NCI-H1694 (cell line): ENCODE data around the gene TCERG1L.

Source experiments
- DNase-seq: peaks from one replicate; lab custom pipeline; 2025; lab: John Stamatoyannopoulos, UW

TCERG1L gene

GRCh38 chr10:131207584-131208532 is 103.7 kb downstream of the TCERG1L start:
- no peak for DNase-seq

GRCh38 chr10:131207176-131207575 is 104.3 kb downstream of the TCERG1L start:
- DNase-seq = no peak

GRCh38 chr10:131206111-131206995 is 105.2 kb downstream of the TCERG1L start:
- no peak for DNase-seq

DNA sequence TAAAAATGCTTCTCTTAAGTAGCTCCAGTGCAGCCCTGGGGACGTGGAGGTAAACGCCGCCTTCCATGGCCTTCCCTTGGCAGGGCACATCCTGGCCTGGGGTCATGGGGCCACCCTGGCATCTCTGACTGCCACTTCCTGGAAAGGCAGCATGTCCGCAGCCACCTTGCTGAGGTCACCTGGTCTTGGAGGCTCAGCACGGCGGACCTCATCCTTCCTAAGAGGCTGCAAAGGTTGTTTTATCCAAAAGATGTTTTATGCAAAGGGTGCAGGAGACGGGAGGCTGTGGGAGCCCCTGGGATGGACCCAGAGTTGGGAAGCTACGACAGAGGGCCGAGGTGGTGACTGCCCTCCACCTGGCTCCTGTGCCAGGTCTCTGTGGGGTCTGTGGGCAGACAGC is 106.0 kb downstream of the TCERG1L start:
- DNase-seq = no peak

DNA sequence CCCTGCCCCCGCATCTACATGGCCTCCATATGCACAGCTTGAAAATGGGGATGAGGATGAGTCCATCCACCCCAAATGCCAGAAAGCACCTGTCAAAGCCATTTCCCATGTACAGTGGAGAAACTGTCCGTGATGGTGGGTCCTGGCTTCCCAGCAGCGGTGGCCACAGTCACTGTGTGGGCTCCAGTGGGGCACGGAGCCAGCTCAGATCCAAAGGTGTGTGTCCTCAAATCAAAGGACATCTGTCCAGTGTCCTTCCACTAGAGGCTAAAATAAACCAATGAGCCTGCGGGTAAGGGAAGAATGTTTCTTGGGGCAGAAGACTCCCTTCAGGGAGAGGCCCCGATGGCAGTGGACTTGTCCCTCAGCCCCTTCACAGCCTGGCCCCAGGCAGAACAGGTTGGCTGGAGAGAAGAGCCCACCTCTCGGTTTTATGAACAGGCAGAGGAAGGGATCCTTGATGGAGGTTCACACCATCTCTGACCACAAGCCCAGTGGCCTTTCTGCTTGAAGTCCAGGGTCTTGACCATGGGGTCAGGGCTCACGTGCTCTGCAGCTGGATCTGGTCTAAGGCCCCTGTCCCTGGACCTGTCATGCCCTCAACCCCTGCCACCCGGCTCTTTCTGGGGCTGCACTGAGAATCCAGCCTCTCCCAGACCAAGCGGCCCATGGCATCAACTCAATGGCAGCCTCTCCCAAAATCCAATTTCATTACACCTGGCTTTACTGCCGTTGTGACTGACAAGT is 106.9 kb downstream of the TCERG1L start:
- DNase-seq = no peak

DNA sequence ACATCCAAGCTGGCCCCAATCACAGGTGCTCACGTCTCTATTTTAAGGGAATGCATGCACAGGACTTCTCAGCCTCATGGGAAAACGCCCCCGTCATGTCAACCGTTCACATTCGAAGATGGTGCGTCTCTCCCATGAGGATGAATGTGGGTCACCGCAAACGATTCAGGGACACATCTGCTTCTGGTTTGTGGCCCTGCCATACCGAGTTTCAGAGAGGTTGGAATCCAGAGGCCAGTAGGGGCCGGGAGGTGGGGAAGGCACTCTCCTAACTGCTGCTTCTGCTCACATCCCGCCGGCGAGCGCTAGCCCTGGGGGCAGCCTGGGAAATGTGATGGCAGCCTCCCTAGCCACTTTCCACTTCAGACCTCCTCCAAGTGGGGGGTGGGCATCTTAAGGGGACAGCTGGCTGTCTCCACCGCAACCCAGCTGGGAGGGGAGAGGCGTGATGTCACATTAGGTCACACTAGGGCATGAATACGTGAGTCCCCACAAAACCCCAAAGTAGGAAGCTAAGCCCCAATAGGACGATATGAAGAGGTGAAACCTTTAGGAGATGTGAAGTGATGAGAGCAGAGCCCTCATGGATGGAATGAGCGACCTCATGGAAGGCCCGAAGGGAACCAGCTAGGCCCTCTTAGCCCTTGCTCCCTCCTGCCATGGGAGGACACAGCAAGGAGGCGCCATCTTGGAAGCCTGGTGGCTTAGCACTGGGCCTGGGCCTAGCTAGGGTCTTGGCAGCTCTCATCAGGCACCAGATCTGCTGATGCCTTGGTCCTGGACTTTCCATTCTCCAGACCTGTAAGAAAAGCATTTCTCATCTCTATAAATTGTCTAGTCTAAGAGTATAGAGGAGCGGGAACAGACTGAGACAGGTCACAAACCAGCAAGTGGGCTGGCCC is 107.8 kb downstream of the TCERG1L start:
- no peak for DNase-seq

- DNase-seq = no peak
These were observed 108.5 kb downstream of the TCERG1L start for GRCh38 chr10:131202990-131203389.

DNA sequence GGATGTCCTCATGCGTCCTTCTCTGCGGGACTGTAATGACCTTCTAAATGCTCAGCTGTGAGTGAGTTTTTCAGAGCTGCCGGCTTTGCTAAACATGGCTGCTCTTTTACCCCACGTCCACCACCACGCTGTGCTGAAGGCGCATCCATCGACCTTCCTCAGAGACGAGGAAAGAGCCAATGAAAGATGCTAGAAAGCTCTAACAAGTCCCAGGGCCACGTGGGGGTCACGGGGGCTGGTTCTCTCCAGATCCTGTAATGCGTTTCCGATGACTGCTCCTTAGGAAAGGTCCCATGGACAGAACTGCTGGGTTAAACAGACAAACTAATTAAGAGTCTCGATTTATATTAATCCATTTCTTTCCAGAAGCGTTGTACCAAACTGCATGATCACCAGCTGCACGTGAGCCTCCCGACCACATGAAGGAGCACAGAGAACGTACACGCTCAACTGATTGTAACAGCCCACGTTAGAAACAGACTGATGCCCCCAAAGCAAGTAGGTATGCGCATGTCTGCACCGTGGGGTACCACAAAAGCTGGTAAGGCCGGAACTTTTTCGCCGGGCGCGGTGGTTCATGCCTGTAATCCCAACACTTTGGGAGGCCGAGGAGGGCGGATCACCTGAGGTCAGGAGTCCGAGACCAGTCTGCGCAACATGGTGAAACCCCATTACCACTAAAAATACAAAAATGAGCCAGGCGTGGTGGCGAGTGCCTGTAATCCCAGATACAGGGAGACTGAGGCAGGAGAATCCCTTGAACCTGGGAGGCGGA is 109.6 kb downstream of the TCERG1L start:
- no peak for DNase-seq

DNA sequence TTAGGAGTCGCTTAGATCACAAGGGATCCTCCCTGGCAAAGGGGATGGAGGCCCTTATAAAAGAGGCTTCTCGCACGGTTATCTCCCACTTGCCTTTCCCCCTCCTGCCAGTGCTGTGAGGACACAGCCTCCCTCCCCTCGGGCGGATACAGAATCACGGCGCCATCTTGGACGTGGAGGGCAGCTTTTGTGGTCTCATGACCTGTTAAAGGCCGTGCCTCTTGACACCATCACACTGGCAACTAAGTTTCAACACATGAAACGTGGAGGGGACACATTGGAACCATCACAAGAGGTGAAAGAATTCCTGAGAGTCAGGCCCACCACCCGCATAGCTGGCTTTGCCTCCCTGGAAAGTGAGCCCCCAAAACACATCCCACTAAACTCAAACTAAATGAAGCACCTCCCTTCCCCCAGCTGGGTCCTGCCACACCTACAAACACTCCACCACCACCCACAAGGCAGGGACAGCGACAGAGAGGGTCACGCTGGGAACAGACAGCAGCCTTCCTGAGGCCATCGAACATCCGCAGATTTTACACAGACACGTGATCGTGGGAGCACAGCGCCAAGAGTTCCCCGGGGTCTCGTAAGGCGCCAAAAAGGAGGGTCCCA is 110.6 kb downstream of the TCERG1L start:
- DNase-seq = no peak

GRCh38 chr10:131199646-131200045 is 111.9 kb downstream of the TCERG1L start:
- no peak for DNase-seq

DNA sequence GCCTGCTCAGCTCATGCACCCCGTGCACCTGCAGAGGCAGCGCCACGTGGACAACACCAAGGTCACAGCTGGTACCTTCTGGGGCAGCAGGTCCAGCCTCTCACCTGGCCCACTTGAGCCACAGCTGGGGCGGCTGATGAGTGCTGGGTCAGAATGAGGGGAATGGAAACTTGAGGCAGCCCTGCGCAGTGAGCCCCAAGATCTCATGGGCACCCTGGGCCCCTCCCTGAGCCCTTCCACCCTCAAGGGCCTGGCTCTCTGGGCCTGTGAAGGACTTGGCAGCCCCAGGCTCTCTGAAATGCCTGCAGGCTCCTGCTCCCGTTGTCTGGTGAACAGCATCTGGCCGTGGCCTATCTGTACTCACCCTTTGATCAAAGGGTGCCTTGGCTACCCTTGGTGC is 112.7 kb downstream of the TCERG1L start:
- DNase-seq = no peak

- no peak for DNase-seq
These were observed 113.1 kb downstream of the TCERG1L start for GRCh38 chr10:131198401-131198800.

DNA sequence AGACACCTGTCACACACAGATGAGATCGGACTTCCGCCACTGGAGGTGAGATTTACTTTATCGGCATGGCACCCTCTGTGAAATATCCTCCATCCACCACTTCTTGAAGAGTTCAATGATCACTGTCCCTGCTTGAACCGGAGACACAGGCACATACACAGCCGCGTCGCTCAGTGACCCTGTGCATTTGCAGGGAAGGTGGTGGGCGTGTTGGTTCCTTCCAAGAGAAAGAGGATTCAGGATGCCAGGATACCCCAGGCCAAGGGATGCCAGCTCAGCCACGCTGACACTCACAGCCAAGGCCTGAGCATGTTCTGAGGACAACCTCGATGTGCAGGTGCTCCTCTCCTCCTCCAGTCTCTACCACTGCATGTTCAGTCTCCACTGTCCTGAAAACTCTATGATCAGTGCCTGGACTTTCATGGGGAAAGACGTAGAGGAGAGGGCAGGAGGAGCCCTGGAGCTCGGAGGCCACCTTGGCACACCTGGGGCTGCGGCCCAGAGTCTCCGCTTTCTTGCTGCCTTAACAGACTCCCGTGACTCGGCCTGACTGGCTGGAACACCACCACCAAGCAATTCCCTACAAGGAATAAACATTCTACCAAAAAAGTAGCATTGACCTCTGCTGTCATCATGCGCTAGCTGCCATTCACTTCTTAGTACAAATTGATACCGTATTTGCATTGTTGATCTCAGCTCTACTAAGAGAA is 115.2 kb downstream of the TCERG1L start:
- DNase-seq = no peak

GRCh38 chr10:131195558-131196159 is 115.9 kb downstream of the TCERG1L start:
- DNase-seq = no peak

GRCh38 chr10:131195116-131195515 is 116.4 kb downstream of the TCERG1L start:
- no peak for DNase-seq

GRCh38 chr10:131193923-131194322 is 117.6 kb downstream of the TCERG1L start:
- no peak for DNase-seq

DNA sequence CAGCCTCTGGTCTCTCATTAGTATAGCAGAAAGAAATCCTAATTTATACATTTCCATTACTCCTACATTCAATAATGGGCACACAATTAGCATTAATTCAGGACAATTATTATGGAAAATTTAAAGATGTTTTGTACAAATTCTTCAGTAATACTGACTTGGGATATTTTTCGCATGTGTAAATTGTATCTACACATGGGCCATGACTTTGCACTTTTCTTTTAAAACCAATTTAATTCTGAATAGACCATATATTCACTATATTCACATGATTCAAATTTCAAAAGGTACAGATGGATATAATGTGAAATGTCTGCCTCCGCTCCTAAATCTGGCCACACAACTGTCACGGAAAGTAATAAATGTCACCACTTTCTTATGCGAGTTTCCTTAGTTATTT is 123.0 kb downstream of the TCERG1L start:
- no peak for DNase-seq

DNA sequence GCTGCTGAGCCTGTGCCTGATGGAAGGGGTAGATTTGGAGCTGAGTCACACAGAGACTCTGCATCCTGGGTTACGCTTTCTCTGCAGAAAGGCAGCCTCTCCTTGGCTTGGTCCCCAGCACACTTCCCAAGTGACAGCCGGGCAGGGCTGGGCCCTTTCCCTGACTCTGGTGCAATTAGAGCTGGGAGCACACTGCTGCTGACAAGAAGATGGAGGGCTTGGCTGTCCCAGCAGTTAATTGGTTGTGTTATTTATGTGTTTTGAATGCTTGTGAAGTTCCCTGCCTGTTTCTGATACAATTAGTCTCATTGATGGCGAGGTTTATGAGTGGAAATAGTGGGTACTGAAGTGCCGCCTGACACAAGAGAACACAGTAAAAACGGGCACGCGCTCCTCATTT is 123.6 kb downstream of the TCERG1L start:
- DNase-seq = no peak

- no peak for DNase-seq
These were observed 124.2 kb downstream of the TCERG1L start for GRCh38 chr10:131187274-131187673.
